ENCODE data around the gene TMEM245.

- TF ChIP-seq CTCF (conservative IDR thresholded peaks at IDR 0.05; ENCODE audit: low read length) (no peak), EZH2phosphoT487 (IDR thresholded peaks at IDR 0.05; ENCODE audit: borderline replicate concordance, low read depth, low read length) (no peak)
These were observed 59.6 kb downstream of the TMEM245 start for GRCh38 chr9:109060191-109060590.

Data from OCI-LY7 (cell line).